ENCODE measurements around the gene BAZ2B.

GRCh38 chr2:159462201-159462785 is 154.1 kb downstream of the BAZ2B start:
- TF ChIP-seq ZFX (IDR thresholded peaks at IDR 0.05): no peak
- TF ChIP-seq, protein P1, sequence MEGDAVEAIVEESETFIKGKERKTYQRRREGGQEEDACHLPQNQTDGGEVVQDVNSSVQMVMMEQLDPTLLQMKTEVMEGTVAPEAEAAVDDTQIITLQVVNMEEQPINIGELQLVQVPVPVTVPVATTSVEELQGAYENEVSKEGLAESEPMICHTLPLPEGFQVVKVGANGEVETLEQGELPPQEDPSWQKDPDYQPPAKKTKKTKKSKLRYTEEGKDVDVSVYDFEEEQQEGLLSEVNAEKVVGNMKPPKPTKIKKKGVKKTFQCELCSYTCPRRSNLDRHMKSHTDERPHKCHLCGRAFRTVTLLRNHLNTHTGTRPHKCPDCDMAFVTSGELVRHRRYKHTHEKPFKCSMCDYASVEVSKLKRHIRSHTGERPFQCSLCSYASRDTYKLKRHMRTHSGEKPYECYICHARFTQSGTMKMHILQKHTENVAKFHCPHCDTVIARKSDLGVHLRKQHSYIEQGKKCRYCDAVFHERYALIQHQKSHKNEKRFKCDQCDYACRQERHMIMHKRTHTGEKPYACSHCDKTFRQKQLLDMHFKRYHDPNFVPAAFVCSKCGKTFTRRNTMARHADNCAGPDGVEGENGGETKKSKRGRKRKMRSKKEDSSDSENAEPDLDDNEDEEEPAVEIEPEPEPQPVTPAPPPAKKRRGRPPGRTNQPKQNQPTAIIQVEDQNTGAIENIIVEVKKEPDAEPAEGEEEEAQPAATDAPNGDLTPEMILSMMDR (conservative IDR thresholded peaks at IDR 0.05): no peak

Data from C4-2B (cell line).